Measurements from ENCODE around the gene SLC32A1.

The SLC32A1 gene, protein sequence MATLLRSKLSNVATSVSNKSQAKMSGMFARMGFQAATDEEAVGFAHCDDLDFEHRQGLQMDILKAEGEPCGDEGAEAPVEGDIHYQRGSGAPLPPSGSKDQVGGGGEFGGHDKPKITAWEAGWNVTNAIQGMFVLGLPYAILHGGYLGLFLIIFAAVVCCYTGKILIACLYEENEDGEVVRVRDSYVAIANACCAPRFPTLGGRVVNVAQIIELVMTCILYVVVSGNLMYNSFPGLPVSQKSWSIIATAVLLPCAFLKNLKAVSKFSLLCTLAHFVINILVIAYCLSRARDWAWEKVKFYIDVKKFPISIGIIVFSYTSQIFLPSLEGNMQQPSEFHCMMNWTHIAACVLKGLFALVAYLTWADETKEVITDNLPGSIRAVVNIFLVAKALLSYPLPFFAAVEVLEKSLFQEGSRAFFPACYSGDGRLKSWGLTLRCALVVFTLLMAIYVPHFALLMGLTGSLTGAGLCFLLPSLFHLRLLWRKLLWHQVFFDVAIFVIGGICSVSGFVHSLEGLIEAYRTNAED

DNA sequence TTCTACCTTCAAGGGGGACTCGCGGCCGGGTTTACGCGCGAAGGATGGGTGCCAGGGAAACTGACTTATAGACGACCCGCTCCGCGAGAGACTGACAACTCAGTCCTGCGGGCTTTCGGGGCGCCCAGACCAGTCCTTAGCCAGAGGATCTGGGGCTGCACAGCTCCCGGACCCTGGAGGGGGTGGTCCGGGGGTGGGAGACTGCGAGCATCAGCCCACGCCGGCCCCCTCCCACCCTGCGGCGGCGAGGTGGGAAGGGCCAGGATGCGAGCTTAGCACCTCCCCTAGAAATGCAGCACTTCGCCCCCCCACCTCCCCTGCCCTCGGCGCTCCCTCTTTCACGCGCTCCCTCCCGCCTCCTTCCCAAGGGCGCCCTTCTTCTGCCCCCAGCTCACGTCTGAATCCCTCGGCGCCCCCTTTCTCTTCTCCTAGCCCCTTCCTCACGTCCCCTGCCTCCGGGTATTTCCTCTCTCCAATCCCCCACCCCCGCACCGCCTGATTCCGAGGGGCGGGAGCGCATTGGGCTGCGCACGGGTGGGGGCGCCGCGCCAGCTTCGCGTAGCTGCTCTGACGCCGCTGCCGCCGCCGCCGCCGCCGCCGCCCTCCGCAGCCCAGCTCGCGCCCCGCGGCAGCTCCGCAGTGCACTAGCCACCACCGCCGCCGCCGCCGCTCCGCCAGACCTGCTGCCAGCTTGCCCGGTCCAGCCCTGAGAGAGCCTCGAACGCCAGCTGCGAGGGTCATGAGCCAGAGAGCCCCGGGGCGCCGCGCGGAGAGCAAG, at the start of gene SLC32A1:
Gene SLC32A1 (plus strand): TSS at position 639 of the 778 bp plus-strand sequence. CDS start 239 bp downstream, outside the sequence.
- DNase-seq = no peak

DNA sequence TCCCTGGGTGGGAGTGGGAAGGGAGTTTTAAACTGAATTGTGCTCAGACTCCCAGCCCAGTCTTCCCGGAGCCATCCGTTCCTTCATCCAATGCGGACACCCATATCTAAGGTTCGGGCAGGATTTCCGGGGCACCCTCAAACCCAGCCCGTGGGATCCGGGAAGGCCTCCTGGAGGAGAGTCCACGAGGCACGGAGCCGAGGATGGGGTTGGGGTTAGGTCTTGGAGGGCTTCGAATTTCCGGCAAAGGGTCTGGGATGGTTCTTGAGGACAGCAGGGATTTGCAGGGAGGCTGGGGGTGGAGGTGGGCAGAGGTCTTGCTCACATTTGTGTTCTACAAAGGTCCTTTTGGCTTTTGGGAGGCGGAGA, 49.5 kb upstream of the SLC32A1 start:
- no peak for DNase-seq

DNA sequence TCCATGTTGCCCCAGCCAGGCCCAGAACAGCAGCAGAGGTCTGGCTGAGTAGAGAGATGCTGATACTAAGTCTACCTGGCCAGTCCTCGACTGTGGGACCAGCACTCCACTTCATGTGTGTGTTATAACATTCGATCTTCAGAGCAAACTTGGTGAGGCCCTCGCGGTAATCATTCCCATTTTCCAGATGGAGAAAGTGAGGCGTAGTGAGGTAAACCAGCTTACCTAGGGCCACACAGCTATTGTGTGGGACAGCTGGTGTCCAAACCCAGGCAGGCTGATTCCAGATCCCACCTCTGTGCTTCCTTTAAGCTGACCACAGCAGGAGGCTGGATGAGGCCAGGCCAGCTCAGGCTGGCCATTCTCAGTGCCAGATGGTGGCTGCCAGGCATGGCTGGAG, 47.7 kb upstream of the SLC32A1 start:
- no peak for DNase-seq

DNA sequence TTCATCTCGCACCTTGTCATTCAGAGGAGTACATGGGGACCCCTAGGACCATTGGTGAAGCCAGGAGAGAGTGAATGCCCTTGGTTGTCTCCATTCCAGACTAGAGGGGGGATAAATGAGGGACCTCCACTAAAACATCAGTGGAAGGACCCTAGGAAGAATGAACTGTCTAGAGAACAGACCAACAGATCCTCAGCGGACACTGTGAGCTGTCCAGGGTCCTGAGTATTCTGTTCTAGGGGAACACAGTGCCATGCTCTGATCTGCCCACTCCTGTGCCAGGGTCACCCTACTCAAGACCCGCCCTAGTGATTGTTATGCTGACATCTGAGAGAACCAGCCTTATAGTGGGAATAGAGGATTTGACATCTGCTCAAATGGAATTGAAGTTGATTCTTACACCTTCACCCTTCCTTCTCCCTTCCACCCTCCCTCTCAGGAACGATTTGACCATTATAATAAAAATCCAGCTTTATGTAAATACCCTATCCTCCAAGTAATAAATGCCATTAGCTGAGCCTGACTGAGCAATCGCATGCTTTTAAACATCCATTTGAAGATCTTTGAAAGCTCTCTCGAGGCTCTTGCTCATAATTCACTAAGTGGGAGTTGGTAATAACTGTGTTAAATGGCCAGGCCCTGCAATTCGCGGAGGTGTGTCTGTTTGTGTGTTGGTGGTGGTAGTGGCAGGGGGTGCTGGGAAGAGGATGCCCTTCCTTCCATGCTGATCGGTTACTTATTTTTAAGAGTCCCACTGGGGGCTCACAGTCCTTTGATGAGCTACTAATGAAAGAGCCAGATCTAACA, 43.6 kb upstream of the SLC32A1 start:
- DNase-seq = peak; percentile 51

DNA sequence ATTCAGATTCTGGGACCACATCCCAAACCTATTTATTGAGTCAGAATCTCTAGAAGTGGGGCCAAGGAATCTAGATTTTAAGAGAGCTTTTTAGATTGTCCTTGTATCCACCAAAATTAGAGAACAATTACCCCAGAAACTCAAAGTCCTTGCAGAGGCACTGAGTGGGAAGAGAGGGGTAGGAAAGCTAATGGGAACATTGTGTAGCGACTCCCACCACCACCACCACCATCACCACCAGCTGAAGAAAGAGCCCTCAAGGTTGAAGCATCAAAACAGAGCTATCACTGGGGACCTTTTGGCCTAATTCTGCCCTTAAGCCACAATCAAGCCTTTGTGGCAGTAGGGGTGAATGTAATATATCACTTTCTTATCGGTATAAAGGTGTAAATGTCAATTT, 39.0 kb upstream of the SLC32A1 start:
- DNase-seq = no peak

DNA sequence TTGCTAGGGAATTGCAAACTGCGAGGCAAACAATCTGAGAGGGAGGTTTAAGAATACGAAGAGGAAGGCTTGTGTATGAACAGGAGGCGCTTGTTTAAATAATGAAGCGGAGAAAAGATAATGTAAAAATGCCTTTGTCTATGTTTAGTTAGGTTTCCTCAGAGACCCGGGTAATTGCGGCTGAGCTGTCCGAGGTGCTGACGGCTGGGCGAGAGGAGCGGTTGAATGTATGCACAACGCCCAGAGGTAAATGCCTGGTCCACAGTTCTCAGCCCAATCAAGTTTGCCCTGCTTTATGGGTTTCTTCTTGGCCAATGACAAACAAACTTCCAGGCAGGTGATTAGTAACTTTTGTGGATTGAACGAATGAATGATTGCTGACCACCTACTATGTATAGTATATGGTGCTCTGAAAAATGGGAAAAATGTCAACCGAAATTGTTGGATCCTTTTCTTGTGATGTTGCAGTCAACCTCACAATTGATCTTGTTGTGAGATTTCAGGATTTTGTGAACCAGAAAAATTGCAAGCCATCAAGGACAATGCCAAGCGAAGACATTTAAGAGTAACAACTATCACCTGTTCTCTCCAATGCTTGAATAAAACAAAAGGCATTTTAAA, 38.3 kb upstream of the SLC32A1 start:
- DNase-seq = peak; percentile 70

DNA sequence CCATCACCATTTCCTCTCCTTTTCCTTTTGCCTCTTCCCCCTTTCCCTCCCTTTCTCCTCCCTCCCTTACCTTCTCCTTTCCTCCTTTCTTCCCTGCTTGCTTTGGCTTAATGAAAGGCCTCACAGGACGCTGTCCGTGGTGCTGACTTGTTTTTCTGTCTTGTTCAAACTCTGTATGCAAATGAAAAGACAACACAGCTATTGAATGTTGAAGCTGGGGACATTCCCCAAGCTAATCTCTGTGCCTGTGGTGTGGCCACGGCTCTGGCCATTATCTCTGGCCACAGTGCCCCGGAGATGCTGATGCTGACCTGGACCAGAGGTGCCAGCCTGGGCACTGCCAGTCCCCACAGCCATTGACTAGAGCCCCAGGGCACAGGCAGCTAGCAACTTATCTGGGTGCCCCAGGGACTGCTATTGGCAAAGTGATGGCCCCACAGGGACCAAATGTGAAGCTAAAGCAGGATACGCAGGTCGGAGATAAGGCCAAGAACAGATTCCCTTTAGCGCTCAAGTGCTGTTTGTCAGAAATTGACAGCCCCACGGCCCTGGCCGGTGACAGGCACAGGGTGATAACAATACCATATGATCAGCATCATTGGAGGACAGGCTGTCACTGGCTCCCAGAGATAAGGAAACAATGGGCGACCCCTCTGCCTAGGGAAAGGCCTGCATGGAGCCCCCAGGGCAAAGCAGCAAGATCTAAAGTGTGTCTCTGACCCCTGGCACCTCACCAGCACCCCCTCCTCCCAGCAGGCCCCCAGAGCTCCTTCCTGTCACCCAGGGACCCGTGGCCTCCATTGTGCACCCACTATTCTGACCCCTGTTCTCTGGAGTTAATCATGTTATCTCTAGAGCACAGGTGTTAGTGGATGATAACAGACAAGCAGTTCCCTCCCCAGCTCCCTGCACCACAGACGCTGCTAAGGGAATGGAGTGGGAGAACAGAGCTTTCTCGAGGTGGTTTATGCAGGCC, 31.6 kb upstream of the SLC32A1 start:
- DNase-seq = peak; percentile 73

DNA sequence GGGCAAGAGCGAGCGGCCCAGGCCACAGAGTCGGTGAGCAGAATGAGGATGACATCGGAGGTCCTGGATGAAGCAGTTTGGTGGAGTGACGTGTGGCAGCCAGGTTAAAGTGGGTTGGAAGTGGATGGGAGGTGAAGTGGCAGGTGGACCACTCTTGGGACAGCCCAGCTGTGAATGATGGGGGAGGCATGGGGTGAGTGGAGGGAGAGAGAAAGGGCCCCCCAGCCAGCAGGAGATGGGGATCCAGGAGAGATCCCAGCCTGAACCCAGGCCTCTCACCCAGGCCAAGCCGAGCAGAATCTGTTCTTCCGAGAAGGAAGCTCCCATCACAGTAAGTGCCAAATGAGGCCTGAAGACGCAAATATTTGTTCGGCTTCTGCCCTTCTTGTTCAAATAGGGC, 27.0 kb upstream of the SLC32A1 start:
- no peak for DNase-seq

DNA sequence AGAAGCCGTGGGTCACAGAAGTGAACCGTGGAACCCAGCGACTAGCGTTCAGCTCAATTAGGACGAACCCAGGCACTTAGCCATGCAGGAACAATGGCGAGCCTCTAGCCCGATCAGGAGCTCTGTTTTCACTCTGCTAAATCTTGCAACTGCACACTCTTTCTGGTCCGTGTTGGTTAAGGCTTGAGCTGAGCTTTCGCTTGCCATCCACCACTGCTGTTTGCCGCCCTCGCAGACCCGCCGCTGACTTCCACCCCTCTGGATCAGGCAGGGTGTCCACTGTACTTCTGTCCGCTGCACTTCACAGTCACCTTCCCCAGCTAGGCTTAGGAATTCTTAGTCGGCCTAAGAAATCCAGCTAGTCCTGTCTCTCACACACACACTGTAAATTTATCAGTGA, 25.7 kb upstream of the SLC32A1 start:
- no peak for DNase-seq

DNA sequence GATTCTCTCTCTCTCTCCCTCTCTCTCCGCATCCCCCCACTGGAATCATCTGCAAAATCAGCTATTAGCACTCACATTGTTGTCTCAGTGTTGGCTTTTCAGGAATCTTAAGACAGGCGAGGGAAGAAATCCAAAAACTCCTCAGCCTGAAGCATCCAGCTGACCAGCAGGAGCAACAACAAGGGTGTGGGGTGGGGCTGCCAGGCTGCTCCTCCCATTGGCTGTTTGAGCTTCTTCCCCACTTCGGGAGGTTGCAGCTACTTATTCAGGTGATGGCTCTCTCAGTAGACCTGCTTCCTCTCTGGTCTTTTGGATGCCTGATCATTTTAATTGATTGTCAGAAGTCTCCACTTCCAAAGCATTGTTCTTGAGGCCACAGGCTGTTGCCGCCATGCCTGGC, 24.1 kb upstream of the SLC32A1 start:
- DNase-seq = no peak

DNA sequence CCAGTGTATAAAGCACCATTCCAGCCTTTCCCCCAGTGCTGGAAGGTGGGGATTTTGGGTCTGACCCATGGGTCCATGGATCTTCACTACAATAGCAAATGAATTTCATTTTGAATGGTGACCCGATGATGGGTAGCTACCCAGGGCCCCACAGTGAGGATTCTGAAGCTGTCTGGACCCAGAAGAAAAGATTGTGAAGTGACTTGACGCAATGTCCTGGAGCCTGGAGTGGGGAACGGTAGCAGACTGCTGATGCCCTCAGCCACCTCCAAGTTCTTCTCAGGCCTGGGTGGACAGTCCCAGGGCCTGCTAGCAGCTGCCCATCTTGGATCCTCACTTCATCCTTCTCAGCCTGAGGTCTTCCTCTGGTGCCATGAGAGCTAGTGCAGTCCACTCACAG, 23.4 kb upstream of the SLC32A1 start:
- no peak for DNase-seq

DNA sequence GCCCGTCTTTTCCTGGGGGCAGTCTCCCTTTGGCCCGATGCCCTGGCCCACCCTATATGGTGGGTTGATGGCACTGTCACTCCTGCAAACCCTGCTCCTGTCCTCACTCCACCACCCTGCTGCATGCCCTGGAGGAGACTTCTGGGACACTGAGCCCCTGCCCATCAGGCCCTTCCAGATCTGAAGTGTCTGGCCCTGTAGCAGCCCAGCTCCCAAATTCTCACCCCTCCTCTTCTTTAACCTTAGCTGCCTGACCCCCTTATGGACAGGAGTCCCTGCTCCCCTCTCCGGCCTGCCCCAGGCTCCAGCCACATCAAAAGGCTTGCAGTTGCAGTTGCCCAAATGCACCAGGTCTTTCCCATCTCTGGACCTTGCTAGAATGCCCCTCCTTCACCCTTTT, 20.8 kb upstream of the SLC32A1 start:
- no peak for DNase-seq

DNA sequence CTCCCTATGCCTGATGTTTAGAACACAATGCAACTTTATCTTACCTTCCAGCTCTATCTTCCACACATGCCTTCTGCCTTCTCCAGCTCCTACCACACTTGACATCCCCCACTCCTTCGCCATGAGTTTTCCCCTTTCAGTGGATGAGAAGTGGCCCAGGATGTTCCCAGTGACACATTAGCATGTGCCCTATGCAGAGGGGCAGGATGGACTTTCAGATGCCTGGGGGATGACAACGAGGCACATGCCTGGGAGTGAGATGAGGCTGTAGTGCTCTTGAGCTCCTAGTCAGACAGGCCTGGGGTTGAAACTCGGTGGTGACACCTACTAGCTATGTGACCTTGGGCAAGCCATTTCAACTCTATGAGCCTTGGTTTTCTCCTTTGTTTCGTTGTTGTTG, 20.1 kb upstream of the SLC32A1 start:
- DNase-seq = no peak

DNA sequence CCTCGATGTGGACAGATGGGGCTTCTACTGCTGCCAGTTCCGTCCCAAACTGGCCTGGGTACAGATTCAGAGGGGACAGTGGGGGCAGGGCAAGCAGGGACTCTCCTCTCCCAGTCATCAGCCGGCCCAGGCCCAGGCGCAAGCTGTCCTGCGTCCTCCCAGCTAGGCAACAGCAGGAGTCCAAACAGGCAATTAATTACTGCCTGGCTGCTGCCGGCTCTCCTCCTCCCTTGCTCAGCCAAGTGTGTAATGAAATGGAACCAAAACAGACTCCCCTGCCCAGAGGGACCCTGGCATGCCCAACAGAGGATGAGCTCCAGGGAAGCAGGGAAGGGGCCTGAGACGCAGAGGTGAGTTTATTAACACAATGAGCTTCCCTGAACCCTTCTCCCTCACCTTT, 17.8 kb upstream of the SLC32A1 start:
- DNase-seq = no peak

DNA sequence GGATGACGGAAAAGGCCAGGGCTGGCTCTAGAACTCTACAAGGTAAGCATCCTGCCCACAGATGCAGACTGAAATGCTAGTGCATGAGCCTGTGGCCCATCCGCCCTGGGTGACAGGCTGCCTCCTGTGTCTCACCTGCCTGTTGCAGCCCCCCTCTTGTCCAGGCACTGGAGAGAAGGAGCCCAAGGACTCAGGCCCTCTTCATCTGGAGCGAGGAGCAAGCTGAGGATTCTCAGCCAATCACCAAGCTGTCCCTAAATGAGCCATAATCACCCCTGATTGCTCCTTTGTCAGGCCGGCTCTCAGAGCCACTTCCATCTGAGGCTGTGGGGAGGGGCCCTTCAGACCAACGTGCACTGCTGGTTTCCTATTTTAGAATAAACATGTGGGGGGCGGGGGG, 10.0 kb upstream of the SLC32A1 start:
- DNase-seq = no peak

DNA sequence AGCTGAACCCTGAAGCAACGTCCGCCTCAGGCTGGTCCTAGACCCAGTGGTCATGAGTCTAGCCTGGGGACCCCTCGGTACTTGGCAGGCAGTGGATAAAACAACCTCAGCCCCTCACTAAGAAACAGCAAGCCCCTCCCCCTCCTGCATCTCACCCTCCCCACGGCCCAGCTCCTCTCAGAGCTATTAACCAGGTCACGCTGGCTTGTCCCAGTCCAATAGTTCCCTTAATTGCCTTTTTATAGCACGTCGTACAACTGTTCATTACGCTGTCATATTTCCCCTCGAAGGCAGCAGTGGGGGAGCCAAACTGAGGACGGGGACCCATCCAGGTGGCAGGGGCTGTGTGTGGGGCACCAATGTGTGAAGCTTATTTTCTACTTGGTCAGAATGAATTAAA, 8.6 kb upstream of the SLC32A1 start:
- DNase-seq = no peak

DNA sequence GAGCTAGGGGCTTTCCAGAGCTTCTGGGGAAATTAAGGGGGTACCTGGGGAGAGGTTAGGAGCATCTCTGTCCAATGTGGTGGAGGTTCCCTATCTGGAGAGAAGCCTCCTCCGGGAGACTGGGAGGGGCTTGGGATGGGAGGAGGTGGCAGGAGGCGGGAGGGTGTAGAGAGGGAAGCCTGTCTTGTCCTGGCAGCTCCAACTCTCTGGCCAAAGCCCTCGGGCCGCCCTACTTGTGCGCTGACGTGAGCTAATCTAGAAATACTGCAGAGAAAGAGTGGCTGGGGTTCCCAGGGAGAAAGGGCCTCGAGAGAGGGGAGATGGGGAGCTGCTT, 1.6 kb upstream of the SLC32A1 start:
- DNase-seq = no peak

DNA sequence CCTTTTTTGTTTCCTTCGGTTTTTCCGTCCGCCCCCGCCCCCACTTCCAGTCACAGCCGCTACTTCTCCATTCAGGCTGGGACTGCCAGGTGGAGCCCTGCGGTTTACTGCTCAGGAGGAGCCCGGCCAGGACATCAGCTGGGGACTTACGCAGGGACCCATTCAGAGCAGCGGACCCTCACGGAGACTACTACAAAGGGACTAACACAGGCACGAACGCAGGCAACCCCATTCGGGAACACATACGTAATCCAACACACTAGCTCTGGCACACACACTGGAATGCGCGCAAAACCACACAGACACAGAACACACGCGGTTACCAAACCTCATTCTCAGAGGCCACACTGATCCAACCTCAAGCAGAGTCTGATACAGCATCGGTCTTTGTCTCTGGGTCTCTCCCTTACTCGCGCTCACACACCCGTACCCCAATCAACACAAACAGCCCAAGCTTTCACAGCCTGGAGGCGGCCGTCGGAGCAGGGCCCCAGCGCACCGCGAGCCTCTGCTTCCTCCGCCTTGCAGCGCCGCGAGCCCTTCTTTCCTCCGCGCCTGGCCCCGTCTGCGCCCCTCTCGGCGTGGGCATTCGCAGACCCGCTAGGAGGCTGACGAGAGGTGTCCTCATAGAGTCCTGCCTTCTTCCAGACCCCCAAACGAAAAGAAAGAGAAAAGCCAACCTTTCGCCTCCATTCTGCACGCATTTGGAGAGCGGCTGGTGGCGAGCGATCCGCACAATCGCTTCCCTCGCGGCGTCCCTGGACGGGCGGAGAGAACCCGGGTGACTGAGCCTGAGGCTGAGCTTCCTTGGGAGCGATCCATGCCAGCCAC, 1.1 kb upstream of the SLC32A1 start:
- DNase-seq = no peak

DNA sequence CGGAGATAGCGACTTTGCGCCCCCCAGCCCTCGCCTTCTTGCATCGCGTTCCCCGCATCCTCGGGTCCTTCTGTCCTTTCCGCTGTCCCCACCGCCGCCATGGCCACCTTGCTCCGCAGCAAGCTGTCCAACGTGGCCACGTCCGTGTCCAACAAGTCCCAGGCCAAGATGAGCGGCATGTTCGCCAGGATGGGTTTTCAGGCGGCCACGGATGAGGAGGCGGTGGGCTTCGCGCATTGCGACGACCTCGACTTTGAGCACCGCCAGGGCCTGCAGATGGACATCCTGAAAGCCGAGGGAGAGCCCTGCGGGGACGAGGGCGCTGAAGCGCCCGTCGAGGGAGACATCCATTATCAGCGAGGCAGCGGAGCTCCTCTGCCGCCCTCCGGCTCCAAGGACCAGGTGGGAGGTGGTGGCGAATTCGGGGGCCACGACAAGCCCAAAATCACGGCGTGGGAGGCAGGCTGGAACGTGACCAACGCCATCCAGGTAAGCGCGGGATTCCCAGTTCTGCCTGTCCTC, 401 bp downstream of the SLC32A1 start:
- no peak for DNase-seq

DNA sequence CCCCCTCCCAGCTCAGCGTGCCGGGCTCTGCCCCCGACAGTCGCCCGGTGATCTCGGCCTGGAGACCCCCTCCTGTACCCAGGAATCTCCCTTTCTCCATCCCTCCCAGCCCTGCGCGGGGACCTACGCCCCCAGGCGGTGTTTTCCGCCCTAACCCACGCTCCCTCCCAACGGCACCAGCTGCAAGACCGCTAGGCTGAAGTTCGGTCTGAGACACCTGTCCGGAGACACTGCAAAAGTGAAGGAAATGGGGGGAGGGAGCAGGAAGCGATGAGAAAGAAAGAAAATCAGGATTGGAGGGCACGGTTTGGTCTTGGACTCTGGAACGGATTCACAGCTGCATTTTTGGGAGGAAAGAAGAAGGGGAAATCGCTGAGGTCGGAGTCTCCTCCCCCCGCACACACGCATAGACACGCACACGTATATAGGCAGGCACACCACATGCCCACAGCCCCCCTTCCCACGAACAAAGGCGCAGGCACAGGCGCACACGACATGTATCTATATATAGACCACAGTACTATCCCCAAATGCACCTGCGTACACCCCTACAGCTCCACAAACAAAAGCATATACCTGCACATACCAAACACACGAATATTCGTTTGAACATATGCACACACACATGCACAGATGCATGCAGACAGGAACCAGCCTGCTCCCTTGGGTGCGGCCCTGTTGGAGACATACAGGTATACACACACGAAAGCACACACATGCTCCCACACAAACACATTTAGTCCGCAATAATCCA, 1.0 kb downstream of the SLC32A1 start:
- no peak for DNase-seq
